Omental fat pad (tissue), 4 donors: ENCODE data around the gene NT5C1A. TPM values are rescaled to one million over a fixed set of nuclear protein-coding genes. Genes with fewer than 3 reads are reported as not detected.

Experiments used
- ATAC-seq: fragments of 150-250 bp; one replicate; pipeline ENCODE4 v1.9.1; 2016; ENCODE audit warnings: mild to moderate bottlenecking, moderate library complexity; ENCODE audit not compliant: low FRiP score
- DNase-seq: peaks from one replicate; pipeline ENCODE4 v3.0.0-alpha.2; 2019; ENCODE audit warnings: low spot score
- total RNA-seq, 4 donors: library from RNA; depleted of rRNA; stranded (reverse); fragments of >200 nt; gene quantifications; one replicate each; pipeline ENCODE4 v1.1.0, GENCODE V29; 2016
- TF ChIP-seq, protein P1 (sequence below), 3 donors: fragments of 450-650 bp; IDR thresholded peaks; one replicate each; pipeline ENCODE4 v1.5.1; 2016 to 2017; ENCODE audit warnings: antibody characterized with exemption in 3 of 3, mild to moderate bottlenecking in 3 of 3, moderate library complexity in 2 of 3

Gene NT5C1A
- total RNA-seq, 4 donors from 2014 or later, result 1.3 TPM; not detected in 3

DNA sequence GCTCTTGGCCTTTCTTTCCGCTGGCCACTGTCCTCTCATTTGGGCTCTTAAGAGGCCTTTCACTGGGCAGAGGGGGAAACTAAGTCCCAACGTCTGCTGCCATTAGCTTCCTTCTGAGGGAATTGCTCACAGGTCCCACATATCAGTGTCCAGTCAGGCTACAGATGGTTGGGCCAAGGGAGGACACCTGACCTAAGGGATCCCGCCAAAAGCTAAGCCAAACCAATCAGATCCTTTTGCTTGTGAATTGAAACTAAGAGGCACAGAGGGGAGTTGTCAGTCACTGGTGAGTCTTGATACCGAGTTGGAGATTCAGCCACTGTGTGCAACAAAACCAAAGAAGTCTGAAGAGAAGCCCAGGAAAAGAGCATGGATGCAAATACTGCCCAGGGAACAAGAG, 5.7 kb upstream of the NT5C1A start:
- TF ChIP-seq, protein P1, sequence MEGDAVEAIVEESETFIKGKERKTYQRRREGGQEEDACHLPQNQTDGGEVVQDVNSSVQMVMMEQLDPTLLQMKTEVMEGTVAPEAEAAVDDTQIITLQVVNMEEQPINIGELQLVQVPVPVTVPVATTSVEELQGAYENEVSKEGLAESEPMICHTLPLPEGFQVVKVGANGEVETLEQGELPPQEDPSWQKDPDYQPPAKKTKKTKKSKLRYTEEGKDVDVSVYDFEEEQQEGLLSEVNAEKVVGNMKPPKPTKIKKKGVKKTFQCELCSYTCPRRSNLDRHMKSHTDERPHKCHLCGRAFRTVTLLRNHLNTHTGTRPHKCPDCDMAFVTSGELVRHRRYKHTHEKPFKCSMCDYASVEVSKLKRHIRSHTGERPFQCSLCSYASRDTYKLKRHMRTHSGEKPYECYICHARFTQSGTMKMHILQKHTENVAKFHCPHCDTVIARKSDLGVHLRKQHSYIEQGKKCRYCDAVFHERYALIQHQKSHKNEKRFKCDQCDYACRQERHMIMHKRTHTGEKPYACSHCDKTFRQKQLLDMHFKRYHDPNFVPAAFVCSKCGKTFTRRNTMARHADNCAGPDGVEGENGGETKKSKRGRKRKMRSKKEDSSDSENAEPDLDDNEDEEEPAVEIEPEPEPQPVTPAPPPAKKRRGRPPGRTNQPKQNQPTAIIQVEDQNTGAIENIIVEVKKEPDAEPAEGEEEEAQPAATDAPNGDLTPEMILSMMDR (IDR thresholded peaks at IDR 0.05), result no peak
- ATAC-seq, result no peak
- DNase-seq, result no peak

DNA sequence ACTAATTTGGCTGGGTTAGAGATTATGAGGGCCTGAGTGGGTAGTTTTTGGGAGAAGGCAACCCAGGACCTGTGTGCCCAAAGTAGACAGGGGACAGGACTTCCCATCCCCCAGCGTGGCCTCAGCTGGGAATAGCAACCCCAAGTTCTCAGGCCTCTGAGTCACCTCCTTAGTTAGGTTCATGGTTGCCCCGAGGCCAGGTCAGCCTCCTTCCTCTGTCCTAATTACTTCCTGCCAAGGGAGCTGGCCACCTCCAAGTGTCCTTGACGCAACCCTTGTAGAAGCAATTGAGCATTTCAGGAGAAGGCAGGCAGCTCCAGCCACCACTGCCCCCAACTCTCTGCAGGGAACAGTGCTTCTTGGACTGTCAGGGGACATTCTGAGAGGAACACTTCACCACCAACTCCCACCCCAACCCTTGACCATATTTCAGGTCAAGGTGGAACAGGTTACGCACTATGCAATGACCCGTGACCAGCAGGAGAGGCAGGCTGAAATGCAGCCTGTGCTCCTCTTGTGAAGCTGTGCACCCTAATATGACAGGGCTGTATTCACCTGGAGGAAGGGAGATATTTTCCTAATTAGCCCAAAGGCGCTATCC, 5.1 kb upstream of the NT5C1A start:
- DNase-seq (no peak), ATAC-seq (no peak)
- TF ChIP-seq, protein P1 (IDR thresholded peaks at IDR 0.05), result no peak

DNA sequence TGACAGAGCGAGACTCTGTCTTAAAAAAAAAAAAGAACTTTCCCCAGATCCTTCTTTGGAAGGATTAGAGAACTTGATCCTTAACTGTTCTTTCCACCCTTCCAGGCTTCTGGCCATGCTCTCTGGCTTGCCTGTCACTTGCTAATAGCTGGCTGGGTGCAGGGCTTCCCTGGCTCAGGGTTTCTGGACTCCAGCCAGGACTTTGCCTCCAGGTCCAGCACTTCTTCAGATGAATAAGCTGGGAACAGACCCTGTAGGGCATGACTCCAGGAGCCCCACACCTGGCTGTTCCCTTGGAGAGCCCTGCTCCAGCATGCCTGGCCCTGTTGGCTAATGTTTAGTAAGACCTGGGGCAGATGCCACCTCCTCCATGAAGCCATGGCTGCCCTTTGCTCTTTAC, 3.3 kb upstream of the NT5C1A start:
- no peak for ATAC-seq
- TF ChIP-seq, protein P1 (IDR thresholded peaks at IDR 0.05), result no peak

DNA sequence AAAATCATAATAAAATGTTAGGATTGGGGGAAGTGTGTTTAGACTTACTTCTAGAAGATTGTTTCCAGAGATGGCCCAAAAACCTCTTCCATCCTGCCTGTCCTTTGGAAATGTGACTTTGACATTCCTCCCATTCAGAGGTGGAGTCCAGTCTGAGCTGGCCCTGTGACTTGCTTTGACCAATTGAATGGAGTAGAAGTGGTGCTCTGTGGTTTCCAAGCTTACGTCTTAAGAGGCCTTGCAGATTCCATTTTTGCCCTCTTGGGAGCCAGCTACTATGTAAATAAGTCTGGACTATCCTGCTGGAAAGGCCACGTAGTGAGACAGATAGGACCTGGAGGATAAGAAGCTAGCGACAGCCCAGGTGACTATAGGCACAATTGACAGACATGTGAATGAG, 1.3 kb upstream of the NT5C1A start:
- TF ChIP-seq, protein P1 (IDR thresholded peaks at IDR 0.05), result no peak

More for the DNA sequence above, 3.3 kb upstream of the NT5C1A start:
- no peak for DNase-seq

DNA sequence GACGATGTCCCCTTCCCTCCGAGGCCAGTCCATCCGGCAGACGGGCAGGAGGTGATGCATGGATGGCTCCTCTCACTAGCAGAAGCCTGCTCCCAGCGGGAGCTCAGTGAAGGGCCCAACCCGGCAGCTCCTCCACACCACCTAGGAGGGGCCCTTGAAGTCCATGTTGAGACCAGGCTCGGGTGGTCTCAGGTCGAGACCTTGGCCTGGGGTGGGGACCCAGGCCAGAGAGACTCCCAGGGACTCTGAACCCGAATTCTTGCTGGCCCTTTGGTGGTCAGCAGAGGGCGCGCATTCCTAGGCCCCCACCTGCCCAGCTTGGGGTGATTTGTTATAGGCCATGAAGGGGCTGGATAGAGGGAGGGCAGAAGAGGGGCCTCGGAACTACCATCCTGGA, 642 bp upstream of the NT5C1A start:
- TF ChIP-seq, protein P1 (IDR thresholded peaks at IDR 0.05), result no peak
- ATAC-seq, result no peak

More for the DNA sequence above, 1.3 kb upstream of the NT5C1A start:
- DNase-seq, result no peak
- no peak for ATAC-seq

DNA sequence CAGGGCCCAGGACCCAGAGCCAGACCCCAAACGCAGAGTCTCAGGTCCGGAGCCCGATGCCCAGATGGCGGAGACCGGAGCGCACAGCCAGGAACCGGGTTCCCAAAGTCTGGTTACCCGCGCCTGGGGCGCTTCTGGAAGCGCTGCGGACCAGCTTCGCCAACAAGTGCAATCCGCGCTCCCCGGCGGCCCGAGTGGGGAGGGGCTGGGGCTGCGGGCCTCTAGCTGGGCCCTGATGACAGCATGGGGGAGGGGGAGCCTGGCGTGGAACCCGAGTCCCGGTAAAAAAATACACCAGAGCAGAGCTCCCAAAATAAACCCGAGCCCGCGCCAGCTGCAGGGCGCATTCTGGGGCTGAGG, 494 bp downstream of the NT5C1A start:
- DNase-seq (no peak), ATAC-seq (no peak)
- TF ChIP-seq, protein P1 (IDR thresholded peaks at IDR 0.05), result no peak

More for the DNA sequence above, 642 bp upstream of the NT5C1A start:
- DNase-seq, result no peak

DNA sequence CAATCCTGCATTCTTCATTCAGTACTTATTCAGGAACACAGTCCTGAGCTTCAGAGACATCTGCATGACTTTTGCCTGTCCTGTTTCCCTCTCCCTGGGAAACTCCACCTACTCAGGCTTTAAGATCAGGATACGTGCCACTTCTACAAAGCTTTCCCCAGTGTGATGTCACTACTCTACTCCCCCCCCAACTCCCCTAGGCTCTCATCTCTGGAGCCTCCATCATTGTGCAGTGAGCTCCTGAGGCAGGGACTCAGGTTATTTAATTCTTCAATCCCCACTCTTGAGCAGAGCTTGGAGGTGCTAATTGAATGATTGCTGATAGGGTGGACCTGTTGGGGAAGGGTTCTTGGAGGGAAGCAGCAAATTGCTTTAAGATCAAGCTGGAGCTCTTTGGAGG, 1.2 kb downstream of the NT5C1A start:
- ATAC-seq (no peak), DNase-seq (no peak)
- TF ChIP-seq, protein P1 (IDR thresholded peaks at IDR 0.05), result no peak
